A549 (cell line): ENCODE data around the gene TUSC2. TPM values are rescaled to one million over a fixed set of nuclear protein-coding genes. Genes with fewer than 3 reads are reported as not detected.
"Not testable (repeated sequence)": the region's sequence is repeated elsewhere in the genome, so short reads cannot be mapped to it uniquely, and the experiment has no call there.

Experiments used
- ATAC-seq, 2 experiments: fragments of 200-7000 bp in 1 of 2; fragments of >200 bp in 1 of 2; cut with Nextera tagmentation in 1 of 2; cut with Tn5 transposase in 1 of 2; 3 replicates each; pipeline versions ENCODE4 v1.8.0 to v1.9.1; 2018 to 2020; ENCODE audit warnings: mild to moderate bottlenecking in 1 of 2, moderate library complexity in 1 of 2
- CTCF ChIA-PET: fragments of 300-600 bp; sonication (Branson Sonifier 250); formaldehyde crosslinking; extraction: SDS; loops from one replicate; lab custom pipeline; 2021; ENCODE audit warnings: antibody characterized with exemption, inconsistent platforms; lab: Yijun Ruan, JAX
- POLR2A ChIA-PET: fragments of 350-600 bp; formaldehyde crosslinking; extraction: SDS; loops from one replicate; lab custom pipeline; 2021; ENCODE audit warnings: antibody characterized with exemption, inconsistent platforms; lab: Yijun Ruan, JAX
- DNase-seq, 2 experiments: peaks; one replicate each; pipeline versions ENCODE4 v3.0.0 to v3.0.0-alpha.2; 2011 to 2016; ENCODE audit warnings: low read depth in 1 of 2, low spot score in 1 of 2
- FAIRE-seq: peaks from 2 replicates; lab custom pipeline; 2011; peaks lifted over from hg19 to GRCh38; lab: Jason Lieb, UNC
- H3K27ac ChIP-seq, 2 experiments: fragments of >200 bp; sonication (Bioruptor Twin); formaldehyde crosslinking; 3 replicates each; pipeline ENCODE4 v1.5.1; 2016 to 2017
- H3K4me1 ChIP-seq: fragments of >200 bp; sonication (Bioruptor Twin); formaldehyde crosslinking; 3 replicates; pipeline ENCODE4 v1.6.1; 2016
- H3K4me2 ChIP-seq: fragments of >200 bp; sonication (Bioruptor Twin); formaldehyde crosslinking; 3 replicates; pipeline ENCODE4 v1.6.1; 2016
- H3K4me3 ChIP-seq: fragments of >200 bp; sonication (Bioruptor Twin); formaldehyde crosslinking; 3 replicates; pipeline ENCODE4 v1.5.1; 2016
- H3K9me3 ChIP-seq: fragments of >200 bp; sonication (Bioruptor Twin); formaldehyde crosslinking; 3 replicates; pipeline ENCODE4 v1.6.1; 2016
- EHF ChIP-seq: fragments of 250-450 bp; sonication (Bioruptor Pico); IDR thresholded peaks from 2 replicates; pipeline ENCODE4 v1.5.0; 2020; ENCODE audit warnings: mild to moderate bottlenecking
- EP300 ChIP-seq, 2 experiments: fragments of >200 bp; sonication (Bioruptor Twin); formaldehyde crosslinking; IDR thresholded peaks; 2 replicates in 1 of 2; 3 replicates in 1 of 2; pipeline ENCODE4 v1.6.1; 2016 to 2017
- FOSB ChIP-seq: fragments of 250-450 bp; sonication (Bioruptor Pico); IDR thresholded peaks from 2 replicates; pipeline ENCODE4 v1.5.0; 2020; ENCODE audit warnings: mild to moderate bottlenecking, moderate library complexity
- HOXB13 ChIP-seq: fragments of 250-450 bp; sonication (Bioruptor Pico); IDR thresholded peaks from 2 replicates; pipeline ENCODE4 v1.5.0; 2020; ENCODE audit warnings: low read depth, mild to moderate bottlenecking, moderate library complexity
- JUN ChIP-seq, 2 experiments: fragments of >200 bp; sonication (Bioruptor Twin); formaldehyde crosslinking; IDR thresholded peaks; 2 replicates in 1 of 2; 3 replicates in 1 of 2; pipeline ENCODE4 v1.6.1; 2016 to 2017
- MAX ChIP-seq: IDR thresholded peaks from 2 replicates; pipeline ENCODE4 v1.6.1; 2012
- NR3C1 ChIP-seq: fragments of >200 bp; sonication (Bioruptor Twin); formaldehyde crosslinking; IDR thresholded peaks from 3 replicates; pipeline ENCODE4 v1.6.1; 2017
- RAD21 ChIP-seq, 2 experiments: fragments of >200 bp in 1 of 2; sonication (Bioruptor Twin) in 1 of 2; formaldehyde crosslinking in 1 of 2; IDR thresholded peaks in 1 of 2; conservative IDR thresholded peaks in 1 of 2; 2 replicates in 1 of 2; 3 replicates in 1 of 2; pipeline ENCODE4 v1.6.1; 2012 to 2018; ENCODE audit warnings: inconsistent platforms in 1 of 2
- REST ChIP-seq: fragments of 200-600 bp; sonication (generic); IDR thresholded peaks from 2 replicates; pipeline ENCODE4 v1.6.1; 2016; ENCODE audit warnings: antibody characterized with exemption, mild to moderate bottlenecking, moderate library complexity
- ZFP36 ChIP-seq: fragments of 450-650 bp; IDR thresholded peaks from 2 replicates; pipeline ENCODE4 v1.6.1; 2014; ENCODE audit warnings: borderline replicate concordance; ENCODE audit not compliant: partially characterized antibody
- ZSCAN20 ChIP-seq: fragments of 250-450 bp; sonication (Bioruptor Pico); IDR thresholded peaks from 2 replicates; pipeline ENCODE4 v1.8.0; 2022; ENCODE audit warnings: mild to moderate bottlenecking, moderate library complexity
- WGBS: methylation state at CpG from one replicate; pipeline ENCODE4 v1.1.6; 2017; ENCODE audit errors: missing lambda C conversion rate; 5-methylcytosine and 5-hydroxymethylcytosine counted together
- polyA plus RNA-seq, 4 experiments: library from polyadenylated mRNA; depleted of rRNA in 3 of 4; stranded (reverse); fragments of >200 nt; fragmentation: RNase III in 1 of 4; extraction: RNeasy Plus Mini Kit Qiagen cat#74134 plus additional on column Dnase treatment in 1 of 4; gene quantifications; 2 replicates in 3 of 4; 3 replicates in 1 of 4; pipeline ENCODE4 v1.2.3, GENCODE V29; 2011 to 2017

The TUSC2 gene
- polyA plus RNA-seq, 2 of the 4 experiments (the other 2 are of a cell fraction): 18.2 to 23.5 TPM

GRCh38 chr3:50287262-50287661 lies 40.8 kb downstream of the TUSC2 start:
- WGBS: 100% methylated on average over 1 of the region's 1 CpG
- CTCF ChIA-PET: interaction anchor here (1.0 to 1.4 kb wide), 2 partner anchors 14 to 15 kb away, joined by 3 read pairs; no protein-coding TSS in a partner anchor
- no peak for FAIRE-seq

GRCh38 chr3:50286322-50287227 lies 41.4 kb downstream of the TUSC2 start:
- CTCF ChIA-PET: interaction anchor here (1.0 kb wide), 1 partner anchor 13 kb away, joined by 3 read pairs; no protein-coding TSS in a partner anchor
- DNase-seq: no peak
- ATAC-seq: no peak; a peak in 1 of 6 replicates
- Histone ChIP-seq H3K4me3 (no peak overlapping the region), H3K4me2 (no peak overlapping the region), H3K27ac (no peak overlapping the region), H3K9me3 (no peaks in the 10 kb centered on the region), H3K4me1 (peaks cover 8% of the 10 kb centered on the region; the same call in 1 of the 3 replicates)
- no peak for FAIRE-seq
- POLR2A ChIA-PET: no interaction called here
- TF ChIP-seq ZFP36 (no peak), JUN (IDR thresholded peaks at IDR 0.05) (peak in 1 of 2 experiments; percentile 10; a peak in 1 of 5 replicates)
- 94% methylated on average over 13 of the region's 28 CpGs for WGBS

More at GRCh38 chr3:50287262-50287661, 40.8 kb downstream of the TUSC2 start:
- no peak for TF ChIP-seq ZSCAN20 (CRISPR knock-in tag)
- no peak for TF ChIP-seq HOXB13 (CRISPR knock-in tag)
- TF ChIP-seq EHF (CRISPR knock-in tag): no peak
- no peak for TF ChIP-seq RAD21 (conservative IDR thresholded peaks at IDR 0.05 in 1 of 2, IDR thresholded peaks at IDR 0.05 in 1 of 2)
- no peak for TF ChIP-seq FOSB (CRISPR knock-in tag)
- TF ChIP-seq REST: no peak
- no peak for TF ChIP-seq NR3C1
- TF ChIP-seq EP300 (IDR thresholded peaks at IDR 0.05): no peak
- no peak for TF ChIP-seq MAX
- TF ChIP-seq, all 56 proteins: peak for 0
- no peak for DNase-seq
- no peak for ATAC-seq
- Histone ChIP-seq H3K4me3 (no peak overlapping the region), H3K9me3 (no peaks in the 10 kb centered on the region), H3K27ac (no peak overlapping the region), H3K4me2 (no peak overlapping the region), H3K4me1 (peaks cover 8% of the 10 kb centered on the region; the same call in 1 of the 3 replicates)
- POLR2A ChIA-PET: no interaction called here

GRCh38 chr3:50284121-50284520 lies 43.9 kb downstream of the TUSC2 start:
- H3K4me1 ChIP-seq, FAIRE-seq, DNase-seq, H3K4me2 ChIP-seq, H3K4me3 ChIP-seq, H3K27ac ChIP-seq, H3K9me3 ChIP-seq, POLR2A ChIA-PET: not testable (repeated sequence)
- WGBS: 74% methylated on average over 6 of the region's 6 CpGs
- CTCF ChIA-PET: interaction anchor here (0.6 to 1.4 kb wide), 4 partner anchors 8 to 63 kb away, joined by 3 to 4 read pairs (median 4); partner anchors contain the start of gene IFRD2
- ATAC-seq: 0 out of 6 replicates have a peak, but pooled peaks of 1 of the 2 experiments have one; percentile 21
